Renal cortex interstitium (tissue), 11 donors: ENCODE data around the gene SCT. TPM values are rescaled to one million over a fixed set of nuclear protein-coding genes. Genes with fewer than 3 reads are reported as not detected.

Experiments
- DNase-seq, 11 donors: peaks; one replicate each; pipeline ENCODE4 v3.0.0-alpha.2; 2013; ENCODE audit warnings: low read depth in 9 of 11, low spot score in 4 of 11; ENCODE audit errors: extremely low read depth in 1 of 11
- polyA plus RNA-seq, 3 donors: library from polyadenylated mRNA; unstranded; fragments of 120-200 nt; gene quantifications; one replicate each; pipeline ENCODE4 v1.2.1, GENCODE V29; 2013; ENCODE audit not compliant: insufficient read length in 3 of 3

Gene SCT
- polyA plus RNA-seq, 3 donors, result 0.93 to 2.8 (median 2.0) TPM

DNA sequence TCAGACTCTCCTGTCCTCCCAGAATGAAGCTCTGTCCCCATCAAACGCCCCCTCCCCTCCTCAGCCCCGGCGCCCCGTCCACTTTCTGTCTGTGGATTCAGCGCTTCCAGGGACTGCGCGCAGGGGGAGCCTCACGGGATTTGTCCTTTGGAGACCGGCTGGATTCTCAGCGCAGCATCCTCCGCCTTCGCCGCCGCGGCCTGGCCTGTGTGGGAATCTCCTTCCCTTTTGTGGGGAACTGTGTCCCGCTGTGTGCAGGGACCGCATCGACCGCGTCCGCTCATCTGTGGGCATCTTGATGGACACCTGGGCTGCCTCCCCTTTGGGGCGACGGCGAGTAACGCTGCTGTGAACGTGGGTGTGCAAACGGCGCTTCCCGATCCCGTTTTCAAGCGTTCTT, 1.1 kb upstream of the SCT start:
- DNase-seq, result no peak

DNA sequence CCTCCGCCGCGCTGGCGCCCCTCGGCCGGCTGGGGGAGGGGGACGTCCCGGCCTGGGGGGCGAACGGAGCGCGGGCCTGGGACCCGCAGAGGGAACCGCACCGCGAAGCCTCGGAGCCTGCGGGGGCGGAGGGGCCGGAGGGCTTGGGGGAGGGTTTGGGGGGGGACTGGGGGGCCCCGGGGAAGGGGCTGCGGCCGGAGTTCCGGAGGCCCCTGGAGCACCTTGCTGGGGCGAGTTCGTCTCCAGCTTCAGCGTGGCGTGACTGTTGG, 261 bp upstream of the SCT start:
- no peak for DNase-seq

DNA sequence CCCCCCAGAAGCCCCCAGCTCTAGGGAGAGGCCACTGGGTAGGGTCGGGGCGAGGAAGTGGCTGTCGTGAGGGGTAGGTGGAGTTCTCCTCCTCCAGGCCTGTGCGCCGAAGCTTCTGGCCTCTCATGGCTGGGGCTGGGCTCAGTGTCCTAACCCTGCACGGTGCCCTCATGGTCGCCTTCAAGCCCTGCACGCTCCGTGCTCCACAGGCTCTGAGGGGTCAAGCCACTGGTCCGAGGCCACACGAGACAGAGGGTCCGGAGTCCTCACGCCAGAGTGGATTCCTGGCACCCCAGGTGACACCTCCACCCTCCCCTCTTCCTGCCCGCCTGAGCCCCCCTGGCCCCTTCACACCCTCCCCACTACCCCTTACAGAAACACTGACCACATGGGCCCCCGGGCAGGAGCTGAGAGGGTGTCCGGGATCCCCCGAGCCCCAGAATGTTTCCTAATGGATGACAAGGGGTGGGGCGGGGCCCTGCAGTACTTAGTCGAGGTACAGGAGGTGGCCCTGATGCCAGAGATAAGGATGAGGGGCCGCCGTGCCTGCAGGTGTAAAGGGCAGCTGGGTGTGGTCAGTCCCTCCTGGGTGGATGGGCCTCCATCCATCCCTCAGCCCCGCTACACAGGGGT, 1.2 kb downstream of the SCT start:
- no peak for DNase-seq

DNA sequence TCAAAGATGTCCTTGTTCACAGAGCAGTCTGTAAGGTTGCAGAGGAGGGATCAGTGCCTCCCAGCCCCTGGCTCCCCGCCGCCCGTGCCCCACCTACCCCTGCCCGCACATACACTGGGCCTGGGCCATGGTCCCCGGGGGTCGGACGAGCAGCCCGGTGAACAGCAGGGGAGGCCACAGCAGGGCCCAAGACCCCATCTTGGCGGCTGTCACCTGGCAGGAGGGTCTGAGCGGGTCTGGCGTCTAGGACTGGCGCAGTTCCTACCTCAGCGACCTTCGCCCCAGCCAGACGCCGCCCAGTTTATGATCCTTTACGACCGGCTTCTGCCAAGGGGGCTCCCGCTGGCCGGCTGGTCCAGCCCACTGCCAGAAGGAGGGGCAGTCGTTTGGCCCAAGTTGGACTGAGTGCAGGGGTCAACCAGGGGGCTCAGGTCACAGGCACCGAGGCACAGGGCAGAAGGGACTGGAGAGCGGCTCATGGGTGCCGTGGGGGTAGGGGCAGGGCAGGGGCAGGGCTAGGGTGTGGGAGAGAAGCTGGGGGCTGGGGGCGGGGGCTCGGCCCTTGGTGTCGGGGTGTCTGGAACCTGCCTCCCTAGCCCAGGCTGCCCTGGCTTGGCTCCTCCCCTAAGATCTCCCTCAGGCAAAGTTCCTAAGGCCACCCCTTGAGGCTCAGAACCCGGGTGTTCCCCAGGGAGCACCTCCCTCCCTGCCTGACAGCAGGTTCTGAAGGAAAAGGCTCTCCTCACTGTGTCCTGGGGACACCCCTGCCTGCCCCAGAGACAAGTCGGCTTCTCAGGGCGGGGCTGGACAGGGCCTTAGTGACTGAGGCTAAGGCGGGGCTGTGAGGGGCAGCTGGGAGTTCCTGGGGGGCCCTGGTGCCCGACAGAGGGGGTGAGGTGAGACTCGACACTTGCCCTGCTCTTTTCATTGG, 2.0 kb downstream of the SCT start, which contains the start of gene CDHR5:
Gene CDHR5, minus strand, starts transcription at position 251 of the 931 bp plus-strand sequence. Its CDS starts 53 bp downstream, at position 198.
- no peak for DNase-seq

DNA sequence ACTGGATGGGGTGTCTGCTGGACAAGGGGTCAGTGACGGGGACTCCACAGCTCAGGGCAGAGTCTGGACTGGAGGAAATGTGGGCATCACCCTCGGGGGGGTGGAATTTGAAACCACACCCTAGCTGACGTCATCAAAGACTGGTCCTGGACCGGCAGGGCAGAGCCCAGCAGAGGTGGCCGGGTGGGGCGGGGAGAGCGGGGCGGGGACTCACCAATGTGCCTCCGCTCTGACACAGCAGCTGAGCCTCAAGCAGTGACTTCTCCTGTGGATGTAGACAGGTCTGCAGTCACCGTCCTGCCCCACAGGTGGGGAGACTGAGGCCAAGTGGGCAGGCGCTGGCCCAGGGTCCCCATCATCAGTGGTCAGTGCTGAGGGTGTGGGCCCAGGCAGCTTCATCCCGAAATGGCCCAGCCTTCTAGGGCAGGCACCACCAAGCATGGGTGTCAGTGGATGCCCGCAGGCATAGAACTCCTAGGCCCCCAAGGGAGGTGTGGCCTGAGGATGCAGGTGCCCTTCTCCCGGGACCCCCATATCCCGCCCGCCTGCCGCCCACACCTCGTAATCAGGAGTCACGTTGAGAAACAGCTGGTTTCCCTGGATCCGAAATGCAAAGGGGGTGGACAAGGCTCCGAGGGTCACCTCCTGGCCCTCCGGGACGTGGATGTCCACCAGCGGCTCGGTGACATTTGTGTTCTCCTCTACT, 2.8 kb downstream of the SCT start:
- DNase-seq, result no peak

DNA sequence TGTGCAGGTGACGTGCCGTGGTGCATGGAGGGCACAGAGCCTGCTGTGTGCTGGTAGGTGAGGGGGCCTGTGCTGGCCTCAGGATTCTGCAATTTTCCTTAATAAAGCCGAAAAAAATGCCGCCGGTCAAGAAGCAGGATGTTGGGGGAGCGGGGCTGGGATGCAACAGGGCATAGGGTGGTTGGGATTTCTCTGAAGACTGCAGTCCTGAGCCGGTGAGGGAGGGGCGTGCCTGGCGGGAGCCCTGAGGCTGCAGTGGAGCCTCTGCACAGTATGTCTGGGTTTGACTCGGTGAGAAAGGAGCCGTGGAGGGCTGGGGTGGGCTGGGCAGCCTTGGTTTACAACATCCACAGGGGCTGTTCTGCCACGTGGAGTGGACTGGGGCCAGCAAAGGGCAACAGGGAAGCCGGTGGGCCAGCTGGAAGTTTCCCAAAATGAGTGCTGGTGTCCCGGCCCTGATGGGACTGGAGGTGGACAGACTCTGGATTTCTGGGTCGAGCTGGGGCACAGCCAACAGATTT, 3.6 kb downstream of the SCT start:
- DNase-seq, result no peak

DNA sequence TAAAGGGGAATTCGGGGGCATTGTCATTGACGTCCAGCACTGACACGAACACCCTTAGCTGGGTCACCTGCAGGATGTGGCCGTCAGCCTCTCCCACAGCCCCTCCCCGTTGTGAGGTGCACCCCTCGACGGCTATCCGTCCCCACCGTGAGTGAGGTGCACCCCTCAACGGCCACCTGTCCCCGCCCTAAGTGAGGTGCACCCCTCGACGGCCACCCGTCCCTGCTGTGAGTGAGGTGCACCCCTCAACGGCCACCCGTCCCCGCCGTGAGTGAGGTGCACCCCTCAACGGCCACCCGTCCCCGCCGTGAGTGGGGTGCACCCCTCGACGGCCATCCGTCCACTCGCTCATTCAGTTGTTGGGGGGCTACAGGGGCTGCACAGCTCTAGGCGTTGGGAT, 5.1 kb downstream of the SCT start:
- DNase-seq, result no peak

DNA sequence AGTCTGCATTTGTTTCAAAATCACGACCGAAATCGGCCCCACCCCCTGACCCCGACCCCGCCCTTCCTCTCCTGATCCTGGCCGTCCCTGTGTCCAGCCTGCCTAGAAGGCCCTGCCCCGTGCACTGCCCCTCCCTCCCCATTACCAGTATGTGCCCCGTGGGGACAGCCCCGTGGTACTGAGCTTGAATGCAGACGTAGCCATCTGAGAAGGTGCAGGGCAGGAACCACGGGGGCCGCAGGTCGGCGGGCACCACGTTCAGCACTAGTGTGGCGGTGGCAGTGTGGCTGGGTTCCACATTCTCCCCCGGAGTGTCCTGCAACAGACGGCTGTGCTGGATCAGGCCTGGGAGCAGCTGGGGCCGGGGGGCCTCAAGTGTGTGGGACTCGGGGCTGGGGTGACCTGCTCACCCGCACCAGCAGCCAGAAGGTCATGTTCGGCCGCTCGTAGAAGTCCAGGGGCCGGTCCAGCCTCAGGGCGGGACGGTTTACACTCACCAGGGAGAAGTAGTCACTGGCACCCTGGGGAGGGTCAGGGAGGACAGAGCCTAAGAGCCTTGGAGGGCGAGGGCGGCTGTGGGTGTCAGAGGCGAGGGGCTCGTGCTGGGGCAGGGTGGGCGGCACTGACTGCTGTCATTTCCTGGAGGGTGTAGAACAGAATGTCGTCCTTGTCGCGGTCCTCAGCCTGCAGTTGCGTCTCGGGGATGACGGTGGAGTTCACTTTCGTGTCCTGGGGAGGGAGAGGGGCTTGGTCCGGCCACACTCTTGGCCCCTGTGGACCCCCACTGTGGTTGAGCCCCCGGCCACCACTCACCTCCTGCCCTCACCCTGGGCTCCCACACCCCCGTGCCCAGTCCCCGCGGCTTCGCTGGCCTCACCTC, 5.8 kb downstream of the SCT start:
- DNase-seq, result no peak

DNA sequence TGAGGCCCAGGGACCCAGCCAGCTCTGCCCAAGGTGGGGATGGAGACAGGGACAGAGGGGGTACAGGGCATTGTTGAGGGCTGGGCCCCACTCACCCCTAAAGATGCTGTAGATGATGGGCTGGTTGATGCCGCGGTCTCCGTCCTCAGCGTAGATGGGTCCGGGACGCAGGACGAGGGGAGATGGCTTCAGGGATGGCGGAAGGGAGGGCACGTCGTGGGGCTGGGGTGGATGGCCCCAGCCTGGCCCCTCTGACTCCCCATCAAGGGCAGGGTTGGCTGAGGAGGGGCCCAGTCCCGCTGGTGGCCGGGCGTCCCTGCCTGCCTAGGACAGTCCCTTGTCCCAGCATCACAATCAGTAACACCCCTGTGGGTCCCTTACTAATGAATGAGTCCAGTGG, 6.8 kb downstream of the SCT start:
- DNase-seq, result no peak

DNA sequence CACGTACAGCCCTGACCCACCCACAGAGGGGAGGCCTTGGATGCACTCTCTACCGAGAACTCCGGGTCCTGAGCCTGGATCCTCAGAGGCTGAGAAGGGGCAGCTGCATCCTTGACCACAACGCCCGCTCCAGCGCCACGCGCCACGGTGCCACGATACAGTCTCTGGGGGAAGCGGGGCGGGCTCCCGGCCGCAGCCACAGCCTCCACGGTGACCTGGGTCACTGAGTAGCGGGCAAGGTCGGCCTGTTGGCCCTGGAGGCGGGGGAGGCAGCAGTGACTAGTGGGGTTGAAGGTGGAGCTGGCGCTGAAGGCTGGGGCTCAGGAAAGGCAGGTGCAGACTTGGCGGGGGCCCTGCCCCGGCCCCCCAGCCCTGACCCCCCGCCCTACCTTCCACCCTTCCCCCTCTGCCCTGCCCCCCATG, 7.3 kb downstream of the SCT start:
- DNase-seq, result no peak

DNA sequence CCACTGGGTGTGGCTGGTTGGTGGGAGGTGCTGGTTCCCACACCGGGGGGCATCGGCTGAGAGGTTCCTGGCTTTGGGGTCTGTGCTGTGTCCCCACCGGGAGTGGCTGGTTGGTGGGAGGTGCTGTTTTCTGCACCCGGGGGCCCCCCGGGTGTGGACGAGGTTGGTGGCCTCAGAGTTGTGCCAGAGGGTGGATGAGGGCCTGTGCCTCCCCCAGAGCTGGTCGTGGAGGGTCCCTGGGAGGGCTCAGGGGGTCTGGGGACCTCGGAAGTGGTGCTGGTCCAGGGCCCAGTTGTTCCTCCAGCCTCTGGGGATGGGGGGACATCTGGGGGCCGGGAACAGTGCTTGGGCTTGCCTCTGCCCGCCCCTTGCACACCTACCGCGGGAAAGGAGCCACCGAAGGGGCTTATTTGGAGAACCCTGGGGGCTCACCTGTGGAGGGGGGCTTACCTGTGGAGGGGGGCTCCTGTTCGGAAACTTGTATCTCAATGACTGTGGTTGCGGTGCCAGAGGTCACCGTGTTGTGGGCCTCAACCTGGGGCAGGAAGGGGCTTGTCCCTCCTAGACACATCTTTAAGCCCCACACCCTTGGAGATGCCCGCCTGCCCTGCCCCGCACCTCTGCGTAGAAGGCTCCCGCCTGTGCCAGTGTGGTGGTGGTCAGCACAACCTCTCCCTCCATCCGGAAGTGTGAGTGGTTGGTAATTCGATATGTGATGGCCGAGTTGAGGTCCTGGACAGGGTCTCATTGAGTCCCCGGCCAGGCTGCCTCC, 7.9 kb downstream of the SCT start:
- DNase-seq, result no peak

DNA sequence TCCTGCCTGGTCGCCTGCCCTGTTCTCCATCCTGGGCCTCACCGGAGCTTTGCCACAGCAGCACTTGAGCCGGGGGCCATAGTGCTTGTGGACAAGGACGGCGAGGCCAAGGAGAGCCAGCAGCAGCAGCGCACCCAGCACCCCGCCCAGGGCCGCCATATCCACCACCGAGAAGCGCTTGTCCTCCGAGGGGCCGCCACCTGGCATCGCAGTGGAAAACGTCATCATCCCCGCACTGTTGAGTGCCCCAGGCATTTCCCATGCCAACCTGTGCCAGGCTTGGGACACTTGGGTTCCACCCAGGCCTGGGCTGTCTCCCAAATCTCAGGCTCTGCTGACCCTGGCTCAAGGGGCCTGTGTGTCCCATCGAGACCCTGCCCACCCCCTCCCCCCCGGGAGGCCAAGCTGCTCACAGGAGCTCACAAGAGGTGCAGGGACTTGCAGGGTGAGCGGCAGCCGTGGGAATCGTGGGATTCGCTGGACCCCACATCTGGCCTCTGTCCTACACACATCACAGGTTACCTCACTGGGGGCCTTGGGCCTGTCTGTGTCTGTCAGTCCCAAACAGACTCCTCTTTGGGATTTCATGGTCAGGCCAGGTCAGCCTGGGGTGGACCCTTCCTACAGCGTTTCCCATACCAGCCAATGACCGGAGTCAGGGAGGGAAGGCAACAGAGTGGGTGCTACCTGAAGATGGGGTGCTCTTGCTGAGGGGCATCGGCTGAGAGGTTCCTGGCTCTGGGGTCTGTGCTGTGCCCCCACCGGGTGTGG, 8.9 kb downstream of the SCT start:
- DNase-seq, result no peak

DNA sequence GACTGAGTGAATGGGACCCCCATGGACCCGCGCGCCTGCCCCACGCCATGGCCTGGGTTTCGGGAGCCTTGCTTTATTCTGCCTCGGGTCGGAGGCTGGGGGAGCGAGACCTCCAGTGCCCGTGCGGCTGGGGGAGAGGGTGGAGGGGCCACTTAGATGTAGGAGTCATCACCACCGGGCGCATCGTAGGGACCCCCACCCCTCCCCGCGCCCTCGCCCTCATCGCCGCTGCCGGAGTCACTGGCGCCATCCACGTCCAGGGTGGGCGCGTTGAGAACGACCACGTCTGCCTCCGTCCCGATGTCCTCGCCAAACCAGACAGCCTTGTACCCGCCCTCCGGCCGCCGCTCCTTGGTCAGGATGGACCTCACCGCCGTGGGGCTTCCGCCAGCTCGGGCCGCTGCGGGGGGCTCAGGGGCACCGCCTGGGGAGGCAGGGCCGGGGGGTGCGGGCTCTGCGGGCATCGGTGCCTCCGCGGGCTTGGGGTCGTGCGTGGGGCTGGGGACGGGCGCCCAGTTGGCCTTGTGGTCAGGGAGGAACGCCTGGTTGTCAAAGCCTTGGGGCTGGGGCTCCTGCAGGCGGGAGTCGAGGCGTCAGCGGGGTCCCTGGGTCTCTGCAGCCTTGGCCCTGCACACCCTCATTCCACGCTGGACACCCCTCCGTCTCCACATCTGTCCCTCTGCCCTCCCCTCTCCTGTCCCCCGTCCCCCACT, 9.6 kb downstream of the SCT start:
- DNase-seq, result no peak

DNA sequence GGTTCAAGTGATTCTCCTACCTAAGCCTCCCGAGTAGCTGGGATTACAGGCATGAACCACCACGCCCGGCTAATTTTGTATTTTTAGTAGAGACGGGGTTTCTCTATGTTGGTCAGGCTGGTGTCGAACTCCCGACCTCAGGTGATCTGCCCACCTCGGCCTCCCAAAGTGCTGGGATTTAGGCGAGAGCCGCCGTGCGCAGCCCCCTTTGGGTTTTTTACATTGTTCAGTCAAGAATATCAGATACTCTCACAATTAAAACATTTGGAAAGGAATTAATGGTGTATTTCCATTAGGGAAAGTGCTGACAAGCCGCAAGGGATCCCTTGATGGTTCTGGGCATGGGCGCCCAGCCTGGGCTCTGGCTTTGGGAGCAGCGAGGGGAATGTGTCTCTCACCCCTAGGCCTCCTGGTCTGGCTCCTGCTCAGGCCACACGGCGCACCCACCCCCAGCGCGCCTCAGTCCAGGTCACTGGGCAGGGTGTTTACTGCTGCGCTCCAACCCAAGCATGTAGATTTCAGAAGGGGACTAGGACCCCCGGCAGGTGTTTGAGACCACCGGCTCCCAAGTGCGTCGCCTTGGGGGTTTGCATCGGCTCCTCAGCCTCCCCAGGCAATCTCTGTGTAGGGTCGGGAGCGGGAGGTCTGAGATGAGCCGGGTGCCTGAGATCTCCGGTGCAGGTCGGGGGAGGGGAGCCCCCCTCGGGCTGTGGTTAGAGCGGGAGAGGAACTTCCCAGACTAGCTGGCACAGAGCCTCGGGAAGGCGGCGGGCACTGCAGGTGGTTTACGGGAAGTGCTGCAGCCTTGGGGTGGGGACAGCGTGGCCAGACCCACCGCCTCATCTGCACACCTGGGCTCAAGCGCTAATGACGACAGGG, 10.4 kb downstream of the SCT start:
- no peak for DNase-seq

DNA sequence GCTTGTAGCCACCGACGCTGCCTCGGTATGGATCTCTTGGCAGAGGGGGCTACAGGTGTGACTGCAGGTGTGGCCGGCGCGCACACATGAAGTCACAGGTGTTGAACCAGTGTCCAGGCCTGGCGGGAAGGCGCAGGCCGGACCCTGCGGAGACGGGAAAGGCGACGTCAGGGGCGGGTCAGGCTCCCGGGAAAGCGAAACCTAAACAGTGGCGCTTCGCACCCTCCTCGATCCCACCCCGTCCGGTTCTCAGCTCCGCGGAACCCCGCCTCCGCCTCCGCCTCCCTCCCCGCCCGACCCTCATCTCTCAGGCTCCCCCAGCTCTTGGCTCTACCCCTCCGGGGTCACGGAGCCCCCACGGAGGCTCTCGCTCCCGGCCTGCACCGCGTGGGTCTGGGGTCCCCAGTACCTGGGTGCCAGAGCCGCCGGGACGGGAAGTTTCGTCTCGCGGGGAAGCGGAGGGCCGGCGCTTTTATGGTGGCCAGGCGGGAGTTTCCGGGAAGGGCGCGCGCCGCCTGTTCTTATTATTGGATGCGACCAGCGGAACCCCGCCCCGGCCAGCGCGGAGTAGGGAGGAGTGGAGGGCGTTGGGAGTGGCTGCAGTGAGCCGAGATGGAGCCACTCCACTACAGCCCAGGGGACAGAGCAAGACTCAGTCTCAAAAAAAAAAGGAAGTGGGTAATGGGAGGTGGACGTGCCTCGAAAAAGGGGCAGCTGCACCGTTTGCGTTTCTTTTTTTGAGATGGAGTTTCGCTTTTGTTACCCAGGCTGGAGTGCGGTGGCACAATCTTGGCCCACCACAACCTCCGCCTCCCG, 11.3 kb downstream of the SCT start, which contains the start of gene IRF7:
Gene IRF7, minus strand, starts transcription at position 447 of the 816 bp plus-strand sequence. CDS start 586 bp downstream, outside the sequence.
- peak in 10 of 11 donors; percentile 79 to 93 (median 85) for DNase-seq
